ENCODE data around the gene SPAG16. TPM values are rescaled to one million over a fixed set of nuclear protein-coding genes. Genes with fewer than 3 reads are reported as not detected.

SPAG16 gene
- total RNA-seq, 1 donor from 2014 or later, result 20.6 TPM

DNA sequence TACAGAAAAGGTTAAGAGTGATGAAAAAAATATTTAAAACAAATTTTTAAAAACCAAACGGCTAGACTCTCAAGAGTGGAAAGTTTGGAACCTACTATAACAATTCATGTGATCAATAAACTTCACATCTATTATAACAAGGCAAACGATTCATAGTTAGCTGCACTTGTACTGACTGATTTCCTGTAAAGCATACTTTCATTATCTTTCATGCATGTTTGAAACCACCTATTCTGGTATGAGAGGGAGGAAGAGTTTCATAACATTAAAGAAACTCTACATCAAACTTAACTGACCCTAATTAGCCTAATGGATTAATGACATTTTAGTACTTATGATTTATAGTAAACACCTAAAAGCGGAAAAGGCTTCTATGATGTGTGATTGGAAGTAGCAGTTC lies 1082.9 kb downstream of the SPAG16 start:
- H3K27me3 ChIP-seq (ENCODE audit: low read depth), result no peaks in the 10 kb centered on the region
- TF ChIP-seq, protein P1, sequence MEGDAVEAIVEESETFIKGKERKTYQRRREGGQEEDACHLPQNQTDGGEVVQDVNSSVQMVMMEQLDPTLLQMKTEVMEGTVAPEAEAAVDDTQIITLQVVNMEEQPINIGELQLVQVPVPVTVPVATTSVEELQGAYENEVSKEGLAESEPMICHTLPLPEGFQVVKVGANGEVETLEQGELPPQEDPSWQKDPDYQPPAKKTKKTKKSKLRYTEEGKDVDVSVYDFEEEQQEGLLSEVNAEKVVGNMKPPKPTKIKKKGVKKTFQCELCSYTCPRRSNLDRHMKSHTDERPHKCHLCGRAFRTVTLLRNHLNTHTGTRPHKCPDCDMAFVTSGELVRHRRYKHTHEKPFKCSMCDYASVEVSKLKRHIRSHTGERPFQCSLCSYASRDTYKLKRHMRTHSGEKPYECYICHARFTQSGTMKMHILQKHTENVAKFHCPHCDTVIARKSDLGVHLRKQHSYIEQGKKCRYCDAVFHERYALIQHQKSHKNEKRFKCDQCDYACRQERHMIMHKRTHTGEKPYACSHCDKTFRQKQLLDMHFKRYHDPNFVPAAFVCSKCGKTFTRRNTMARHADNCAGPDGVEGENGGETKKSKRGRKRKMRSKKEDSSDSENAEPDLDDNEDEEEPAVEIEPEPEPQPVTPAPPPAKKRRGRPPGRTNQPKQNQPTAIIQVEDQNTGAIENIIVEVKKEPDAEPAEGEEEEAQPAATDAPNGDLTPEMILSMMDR (IDR thresholded peaks at IDR 0.05; ENCODE audit: borderline replicate concordance), result no peak
- intact Hi-C loops (cut with micrococcal nuclease), result no loop called here
- H3K4me1 ChIP-seq, result no peaks in the 10 kb centered on the region
- no peak for DNase-seq
- no peak overlapping the region for H3K27ac ChIP-seq (replicated peaks)
- H3K4me3 ChIP-seq, result no peak overlapping the region
- H3K36me3 ChIP-seq, result no peaks in the 10 kb centered on the region
- no peaks in the 10 kb centered on the region for H3K9me3 ChIP-seq (replicated peaks)

DNA sequence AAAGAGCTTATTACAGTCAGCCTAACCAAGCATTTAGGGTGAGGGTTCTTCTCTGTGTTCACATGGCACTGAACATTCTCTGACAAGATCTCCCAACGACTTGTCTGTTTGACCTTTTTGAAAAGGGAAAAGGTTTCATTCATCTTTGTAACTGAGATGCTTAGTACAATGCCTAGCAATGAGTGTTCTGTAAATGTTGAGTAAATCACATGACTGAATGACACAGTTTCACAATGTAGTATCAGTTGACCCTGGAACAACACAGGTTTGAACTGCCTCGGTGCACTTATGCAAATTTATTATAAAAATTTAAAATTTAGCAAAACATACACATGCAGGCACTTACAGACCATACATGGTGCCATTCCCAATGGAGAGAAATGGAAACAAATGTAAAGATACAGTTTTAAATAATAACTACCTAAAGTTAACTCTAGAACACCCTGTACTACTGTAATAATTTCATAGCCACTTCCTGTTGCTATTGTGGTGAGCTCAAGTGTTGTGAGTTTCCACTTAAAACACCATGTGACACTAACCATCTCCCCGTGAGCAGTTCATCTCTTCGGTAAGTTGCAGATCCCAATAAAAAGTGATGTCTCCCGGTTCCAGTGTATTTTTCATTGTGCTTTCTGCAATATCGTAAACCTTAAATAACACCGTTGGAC lies 1092.5 kb downstream of the SPAG16 start:
- Histone ChIP-seq H3K4me3 (no peak overlapping the region), H3K27ac (replicated peaks) (no peak overlapping the region), H3K27me3 (ENCODE audit: low read depth) (no peaks in the 10 kb centered on the region), H3K36me3 (no peaks in the 10 kb centered on the region), H3K4me1 (no peaks in the 10 kb centered on the region), H3K9me3 (replicated peaks) (no peaks in the 10 kb centered on the region)
- TF ChIP-seq, protein P1 (IDR thresholded peaks at IDR 0.05; ENCODE audit: borderline replicate concordance), result no peak
- DNase-seq, result no peak
- intact Hi-C loops (cut with micrococcal nuclease), result no loop called here

DNA sequence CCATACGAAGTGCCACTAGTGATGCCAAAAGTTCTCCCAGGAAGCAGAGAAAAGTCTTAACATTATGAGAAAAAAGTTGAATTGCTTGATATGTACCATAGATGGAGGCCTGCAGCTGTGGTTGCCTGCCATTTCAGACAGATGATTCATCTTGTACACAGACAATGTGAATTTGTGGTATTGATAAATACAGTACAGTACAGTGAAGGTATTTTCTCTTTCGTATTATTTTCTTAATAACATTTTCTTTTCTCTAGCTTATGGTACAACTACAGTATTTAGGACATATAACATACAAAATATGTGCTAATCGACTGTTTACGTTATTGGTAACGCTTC lies 1093.0 kb downstream of the SPAG16 start:
- no peak for DNase-seq
- no peaks in the 10 kb centered on the region for H3K9me3 ChIP-seq (replicated peaks)
- no peaks in the 10 kb centered on the region for H3K27me3 ChIP-seq (ENCODE audit: low read depth)
- TF ChIP-seq, protein P1 (IDR thresholded peaks at IDR 0.05; ENCODE audit: borderline replicate concordance), result no peak
- no peaks in the 10 kb centered on the region for H3K36me3 ChIP-seq
- no peak overlapping the region for H3K27ac ChIP-seq (replicated peaks)
- H3K4me3 ChIP-seq, result no peak overlapping the region
- intact Hi-C loops (cut with micrococcal nuclease), result no loop called here
- no peaks in the 10 kb centered on the region for H3K4me1 ChIP-seq

DNA sequence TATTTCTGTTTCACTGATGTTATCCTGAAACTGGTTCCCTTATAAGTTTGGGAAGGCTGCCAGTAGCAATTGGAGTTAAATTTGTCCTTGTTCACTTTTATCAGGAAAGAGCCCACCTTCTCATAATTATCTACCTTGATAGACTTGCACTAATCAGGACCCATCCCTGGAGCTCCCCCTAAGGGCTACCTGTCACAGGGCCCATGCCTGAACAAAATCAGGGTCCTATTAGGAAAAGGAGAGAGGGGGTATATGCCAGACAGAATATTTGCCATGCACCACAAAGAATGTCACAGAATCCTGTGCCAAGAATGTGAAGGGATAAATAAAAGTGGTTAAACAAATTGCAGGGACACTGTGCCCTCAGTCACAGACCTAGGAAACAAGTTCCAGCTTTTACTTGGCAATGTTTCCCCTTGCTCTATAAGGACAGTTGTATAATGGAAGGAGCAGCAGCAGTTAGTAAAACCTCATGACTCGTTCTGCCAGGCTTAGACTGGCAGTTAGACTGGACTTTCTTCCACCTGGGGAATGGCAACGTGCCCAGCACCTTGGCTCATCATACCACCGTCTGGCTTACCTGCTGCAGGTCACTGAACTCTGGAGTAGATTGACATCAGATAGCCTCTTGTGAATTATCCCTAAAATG lies 1094.3 kb downstream of the SPAG16 start:
- Histone ChIP-seq H3K27ac (replicated peaks) (no peak overlapping the region), H3K4me3 (no peak overlapping the region), H3K4me1 (no peaks in the 10 kb centered on the region), H3K27me3 (ENCODE audit: low read depth) (no peaks in the 10 kb centered on the region), H3K9me3 (replicated peaks) (no peaks in the 10 kb centered on the region), H3K36me3 (no peaks in the 10 kb centered on the region)
- no peak for DNase-seq
- intact Hi-C loops (cut with micrococcal nuclease), result no loop called here
- TF ChIP-seq, protein P1 (IDR thresholded peaks at IDR 0.05; ENCODE audit: borderline replicate concordance), result no peak

DNA sequence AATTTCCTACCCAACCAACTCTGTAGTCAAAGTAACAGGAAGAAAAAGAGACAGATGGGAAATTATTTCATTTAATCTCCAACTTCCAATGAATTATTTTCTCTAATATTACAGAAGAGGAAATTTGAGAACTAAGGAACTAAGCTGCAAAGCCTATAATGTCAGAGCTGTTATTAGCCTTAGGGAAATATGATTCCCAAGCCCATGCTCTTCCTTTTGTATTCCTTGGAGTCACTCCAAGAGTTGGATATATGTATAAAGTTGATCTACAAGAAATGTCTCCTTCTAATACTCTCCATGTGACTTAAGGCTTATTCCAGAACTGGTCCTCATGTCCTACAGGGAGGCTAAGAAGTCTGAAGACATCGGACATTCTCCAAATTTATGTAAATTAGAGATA lies 1095.0 kb downstream of the SPAG16 start:
- intact Hi-C loops (cut with micrococcal nuclease), result no loop called here
- TF ChIP-seq, protein P1 (IDR thresholded peaks at IDR 0.05; ENCODE audit: borderline replicate concordance), result no peak
- H3K4me3 ChIP-seq, result no peak overlapping the region
- no peak for DNase-seq
- H3K9me3 ChIP-seq (replicated peaks), result no peaks in the 10 kb centered on the region
- no peaks in the 10 kb centered on the region for H3K27me3 ChIP-seq (ENCODE audit: low read depth)
- H3K27ac ChIP-seq (replicated peaks), result no peak overlapping the region
- no peaks in the 10 kb centered on the region for H3K4me1 ChIP-seq
- no peaks in the 10 kb centered on the region for H3K36me3 ChIP-seq
